ENCODE results near the gene PPIH.
"Not testable (repeated sequence)": the region's sequence is repeated elsewhere in the genome, so short reads cannot be mapped to it uniquely, and the experiment has no call there.

PPIH gene

GRCh38 chr1:42669936-42670335, 11.7 kb downstream of the PPIH start:
- H3K4me1 ChIP-seq (ENCODE audit: control insufficient read depth, insufficient read depth, low read length): no peaks in the 10 kb centered on the region
- H3K9me3 ChIP-seq (ENCODE audit: control insufficient read depth, insufficient read depth, low read depth, low read length): no peaks in the 10 kb centered on the region
- peaks cover 77% of the 10 kb centered on the region for H3K36me3 ChIP-seq (ENCODE audit: control insufficient read depth, insufficient read depth, low read length)
- no peak overlapping the region for H3K4me3 ChIP-seq (ENCODE audit: low read depth, low read length)
- no peaks in the 10 kb centered on the region for H3K27me3 ChIP-seq (ENCODE audit: control insufficient read depth, insufficient read depth, low read length)
- no peak overlapping the region for H3K27ac ChIP-seq (ENCODE audit: low read depth, low read length)
- H3K9ac ChIP-seq (ENCODE audit: low read length): no peak overlapping the region

GRCh38 chr1:42670425-42670824, 12.2 kb downstream of the PPIH start:
- Histone ChIP-seq H3K9ac (ENCODE audit: low read length) (no peak overlapping the region), H3K36me3 (ENCODE audit: control insufficient read depth, insufficient read depth, low read length) (peaks cover 77% of the 10 kb centered on the region), H3K4me1 (ENCODE audit: control insufficient read depth, insufficient read depth, low read length) (no peaks in the 10 kb centered on the region)

DNA sequence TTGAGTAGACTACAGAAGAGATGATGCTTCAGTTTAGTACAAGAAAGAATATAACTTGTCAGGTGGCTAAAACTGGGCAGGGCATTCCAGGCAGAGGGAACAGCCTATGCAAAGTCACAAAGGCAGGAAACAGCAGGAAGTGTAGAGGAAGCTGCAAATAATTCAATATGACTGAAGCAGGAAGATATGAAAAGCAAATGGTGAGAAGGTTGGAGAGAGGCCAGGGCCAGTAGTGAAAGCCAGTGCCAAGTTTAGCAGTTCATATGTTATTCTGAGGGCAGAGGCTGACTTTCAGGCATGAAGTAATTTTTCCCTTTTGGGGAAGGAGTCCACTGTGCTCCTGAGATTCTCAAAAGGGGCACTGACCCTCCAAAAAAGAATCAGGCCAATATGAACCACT, 16.0 kb downstream of the PPIH start:
- H3K9ac ChIP-seq (ENCODE audit: low read length): no peak overlapping the region
- no peaks in the 10 kb centered on the region for H3K4me1 ChIP-seq (ENCODE audit: control insufficient read depth, insufficient read depth, low read length)
- no peak overlapping the region for H3K4me3 ChIP-seq (ENCODE audit: low read depth, low read length)
- no peaks in the 10 kb centered on the region for H3K9me3 ChIP-seq (ENCODE audit: control insufficient read depth, insufficient read depth, low read depth, low read length)
- no peak overlapping the region for H3K27ac ChIP-seq (ENCODE audit: low read depth, low read length)
- H3K36me3 ChIP-seq (ENCODE audit: control insufficient read depth, insufficient read depth, low read length): peaks cover 50% of the 10 kb centered on the region
- no peaks in the 10 kb centered on the region for H3K27me3 ChIP-seq (ENCODE audit: control insufficient read depth, insufficient read depth, low read length)

More at GRCh38 chr1:42670425-42670824, 12.2 kb downstream of the PPIH start:
- no peak overlapping the region for H3K27ac ChIP-seq (ENCODE audit: low read depth, low read length)
- no peaks in the 10 kb centered on the region for H3K9me3 ChIP-seq (ENCODE audit: control insufficient read depth, insufficient read depth, low read depth, low read length)
- no peaks in the 10 kb centered on the region for H3K27me3 ChIP-seq (ENCODE audit: control insufficient read depth, insufficient read depth, low read length)
- H3K4me3 ChIP-seq (ENCODE audit: low read depth, low read length): no peak overlapping the region

- H3K9me3 ChIP-seq (ENCODE audit: control insufficient read depth, insufficient read depth, low read depth, low read length): no peaks in the 10 kb centered on the region
- no peak overlapping the region for H3K9ac ChIP-seq (ENCODE audit: low read length)
- H3K4me3 ChIP-seq (ENCODE audit: low read depth, low read length): no peak overlapping the region
- no peaks in the 10 kb centered on the region for H3K4me1 ChIP-seq (ENCODE audit: control insufficient read depth, insufficient read depth, low read length)
- H3K27me3 ChIP-seq (ENCODE audit: control insufficient read depth, insufficient read depth, low read length): no peaks in the 10 kb centered on the region
- no peak overlapping the region for H3K27ac ChIP-seq (ENCODE audit: low read depth, low read length)
- H3K36me3 ChIP-seq (ENCODE audit: control insufficient read depth, insufficient read depth, low read length): peaks cover 46% of the 10 kb centered on the region
Observed at GRCh38 chr1:42674682-42675081, 16.5 kb downstream of the PPIH start.

- no peaks in the 10 kb centered on the region for H3K9me3 ChIP-seq (ENCODE audit: control insufficient read depth, insufficient read depth, low read depth, low read length)
- H3K4me1 ChIP-seq (ENCODE audit: control insufficient read depth, insufficient read depth, low read length): no peaks in the 10 kb centered on the region
- no peak overlapping the region for H3K4me3 ChIP-seq (ENCODE audit: low read depth, low read length)
- peaks cover 39% of the 10 kb centered on the region for H3K36me3 ChIP-seq (ENCODE audit: control insufficient read depth, insufficient read depth, low read length)
- no peaks in the 10 kb centered on the region for H3K27me3 ChIP-seq (ENCODE audit: control insufficient read depth, insufficient read depth, low read length)
- H3K9ac ChIP-seq (ENCODE audit: low read length): no peak overlapping the region
- no peak overlapping the region for H3K27ac ChIP-seq (ENCODE audit: low read depth, low read length)
Observed at GRCh38 chr1:42675467-42675866, 17.2 kb downstream of the PPIH start.

GRCh38 chr1:42676534-42677087, 18.4 kb downstream of the PPIH start:
- Histone ChIP-seq H3K9me3 (ENCODE audit: control insufficient read depth, insufficient read depth, low read depth, low read length) (no peaks in the 10 kb centered on the region), H3K27me3 (ENCODE audit: control insufficient read depth, insufficient read depth, low read length) (no peaks in the 10 kb centered on the region), H3K36me3 (ENCODE audit: control insufficient read depth, insufficient read depth, low read length) (peaks cover 37% of the 10 kb centered on the region), H3K4me3 (ENCODE audit: low read depth, low read length) (no peak overlapping the region), H3K9ac (ENCODE audit: low read length) (no peak overlapping the region), H3K4me1 (ENCODE audit: control insufficient read depth, insufficient read depth, low read length) (no peaks in the 10 kb centered on the region), H3K27ac (ENCODE audit: low read depth, low read length) (no peak overlapping the region)

- Histone ChIP-seq H3K9ac (ENCODE audit: low read length) (no peak overlapping the region), H3K27ac (ENCODE audit: low read depth, low read length) (no peak overlapping the region), H3K27me3 (ENCODE audit: control insufficient read depth, insufficient read depth, low read length) (no peaks in the 10 kb centered on the region), H3K36me3 (ENCODE audit: control insufficient read depth, insufficient read depth, low read length) (peaks cover 32% of the 10 kb centered on the region), H3K4me1 (ENCODE audit: control insufficient read depth, insufficient read depth, low read length) (peaks cover 4% of the 10 kb centered on the region), H3K9me3 (ENCODE audit: control insufficient read depth, insufficient read depth, low read depth, low read length) (no peaks in the 10 kb centered on the region), H3K4me3 (ENCODE audit: low read depth, low read length) (peak overlapping the region; percentile 84; the same call in 1 of the 2 replicates)
Observed at GRCh38 chr1:42679364-42679983, 21.3 kb downstream of the PPIH start.

- Histone ChIP-seq H3K9ac (ENCODE audit: low read length) (no peak overlapping the region), H3K36me3 (ENCODE audit: control insufficient read depth, insufficient read depth, low read length) (peaks cover 32% of the 10 kb centered on the region), H3K4me1 (ENCODE audit: control insufficient read depth, insufficient read depth, low read length) (peaks cover 10% of the 10 kb centered on the region), H3K4me3 (ENCODE audit: low read depth, low read length) (peak overlapping the region; percentile 84; the same call in 1 of the 2 replicates), H3K27ac (ENCODE audit: low read depth, low read length) (no peak overlapping the region), H3K9me3 (ENCODE audit: control insufficient read depth, insufficient read depth, low read depth, low read length) (no peaks in the 10 kb centered on the region), H3K27me3 (ENCODE audit: control insufficient read depth, insufficient read depth, low read length) (no peaks in the 10 kb centered on the region)
Observed at GRCh38 chr1:42680055-42680454, 21.8 kb downstream of the PPIH start.

- Histone ChIP-seq H3K9me3 (ENCODE audit: control insufficient read depth, insufficient read depth, low read depth, low read length) (no peaks in the 10 kb centered on the region), H3K27ac (ENCODE audit: low read depth, low read length) (peak overlapping the region; percentile 89; the same call in 1 of the 2 replicates), H3K9ac (ENCODE audit: low read length) (peak overlapping the region; percentile 95), H3K4me3 (ENCODE audit: low read depth, low read length) (peak overlapping the region; percentile 84), H3K27me3 (ENCODE audit: control insufficient read depth, insufficient read depth, low read length) (no peaks in the 10 kb centered on the region), H3K4me1 (ENCODE audit: control insufficient read depth, insufficient read depth, low read length) (peaks cover 20% of the 10 kb centered on the region), H3K36me3 (ENCODE audit: control insufficient read depth, insufficient read depth, low read length) (peaks cover 32% of the 10 kb centered on the region)
Observed at GRCh38 chr1:42680921-42681683, 22.9 kb downstream of the PPIH start.

- Histone ChIP-seq H3K9ac (ENCODE audit: low read length) (peak within 1 kb of the TSS; percentile 95), H3K36me3 (ENCODE audit: control insufficient read depth, insufficient read depth, low read length) (peaks cover 34% of the 10 kb centered on the region), H3K9me3 (ENCODE audit: control insufficient read depth, insufficient read depth, low read depth, low read length) (no peaks in the 10 kb centered on the region), H3K4me3 (ENCODE audit: low read depth, low read length) (peak within 1 kb of the TSS; percentile 84), H3K27me3 (ENCODE audit: control insufficient read depth, insufficient read depth, low read length) (no peaks in the 10 kb centered on the region), H3K4me1 (ENCODE audit: control insufficient read depth, insufficient read depth, low read length) (peaks cover 28% of the 10 kb centered on the region), H3K27ac (ENCODE audit: low read depth, low read length) (peak within 1 kb of the TSS; percentile 89)
Observed at GRCh38 chr1:42681741-42682483, 23.7 kb downstream of the PPIH start, which contains the start of gene YBX1. TSS of gene YBX1 (plus strand) at chr1:42682418. CDS start at chr1:42682566, 148 bp downstream.

GRCh38 chr1:42682484-42682738, 24.2 kb downstream of the PPIH start:
- not testable (repeated sequence) for H3K27ac ChIP-seq (ENCODE audit: low read depth, low read length); H3K9me3 ChIP-seq (ENCODE audit: control insufficient read depth, insufficient read depth, low read depth, low read length); H3K27me3 ChIP-seq (ENCODE audit: control insufficient read depth, insufficient read depth, low read length)
- Histone ChIP-seq H3K9ac (ENCODE audit: low read length) (peak overlapping the region; percentile 95), H3K4me3 (ENCODE audit: low read depth, low read length) (peak overlapping the region; percentile 84), H3K36me3 (ENCODE audit: control insufficient read depth, insufficient read depth, low read length) (peaks cover 36% of the 10 kb centered on the region), H3K4me1 (ENCODE audit: control insufficient read depth, insufficient read depth, low read length) (peaks cover 28% of the 10 kb centered on the region)

Data from HUES6 (cell line).